PC-9 (cell line): Measurements from ENCODE around the gene CELF4.

Experiments used
- CTCF ChIP-seq: fragments of 200-600 bp; sonication (generic); conservative IDR thresholded peaks from 2 replicates; pipeline ENCODE4 v1.6.1; 2017; ENCODE audit warnings: mixed run types, antibody characterized with exemption, mild to moderate bottlenecking, moderate library complexity
- EZH2 ChIP-seq: fragments of 200-600 bp; sonication (generic); IDR thresholded peaks from 2 replicates; pipeline ENCODE4 v1.8.0; 2017; ENCODE audit warnings: antibody characterized with exemption, low read depth

GRCh38 chr18:37396971-37397720, 168.5 kb downstream of the CELF4 start:
- no peak for TF ChIP-seq CTCF
- no peak for TF ChIP-seq EZH2
